Activated naive CD8-positive, alpha-beta T cell treated with anti-CD3 and anti-CD28 coated beads, Interleukin-2, amount 50 U/mL, for 16 hours (primary cell): ENCODE results near the gene IL24.
"Not testable (repeated sequence)": the region's sequence is repeated elsewhere in the genome, so short reads cannot be mapped to it uniquely, and the experiment has no call there.

Source experiments
- DNase-seq: peaks from one replicate; pipeline ENCODE4 v3.0.0-alpha.2; 2020; ENCODE audit warnings: low read depth, low spot score

IL24 gene

DNA sequence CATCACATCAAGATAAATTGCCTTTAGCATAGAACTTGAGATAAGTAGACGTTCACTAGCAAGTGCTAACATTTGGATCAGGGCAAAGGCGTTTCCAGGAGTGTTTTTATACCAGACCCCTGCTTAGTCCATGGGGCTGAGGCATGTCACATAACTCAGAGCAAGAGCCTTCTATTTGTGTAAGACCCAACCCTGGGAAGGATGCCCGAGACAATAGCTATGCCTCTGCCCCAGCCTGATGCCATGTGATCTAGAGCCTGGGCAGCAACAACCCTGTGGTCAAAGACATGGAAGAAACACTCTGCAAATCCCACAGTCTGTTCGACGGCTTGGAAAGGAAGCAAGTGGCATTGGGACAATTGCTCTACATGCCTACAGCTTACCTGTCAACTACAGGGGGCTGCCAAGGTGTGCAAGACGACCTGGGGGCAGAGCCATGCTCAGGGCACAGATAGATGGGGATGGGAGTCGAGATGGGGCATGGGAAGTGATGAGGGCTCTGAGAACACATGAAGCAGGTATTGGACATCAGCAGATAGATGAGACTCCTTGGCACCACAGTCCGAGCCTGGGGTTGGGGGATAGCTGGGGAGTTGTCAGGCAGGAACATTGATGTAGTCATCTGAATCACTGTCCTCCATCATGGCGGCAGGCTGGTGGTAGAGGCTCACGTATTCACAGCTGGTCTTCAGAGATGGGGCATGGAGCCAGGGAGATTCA, 7.3 kb downstream of the IL24 start:
- DNase-seq = no peak

DNA sequence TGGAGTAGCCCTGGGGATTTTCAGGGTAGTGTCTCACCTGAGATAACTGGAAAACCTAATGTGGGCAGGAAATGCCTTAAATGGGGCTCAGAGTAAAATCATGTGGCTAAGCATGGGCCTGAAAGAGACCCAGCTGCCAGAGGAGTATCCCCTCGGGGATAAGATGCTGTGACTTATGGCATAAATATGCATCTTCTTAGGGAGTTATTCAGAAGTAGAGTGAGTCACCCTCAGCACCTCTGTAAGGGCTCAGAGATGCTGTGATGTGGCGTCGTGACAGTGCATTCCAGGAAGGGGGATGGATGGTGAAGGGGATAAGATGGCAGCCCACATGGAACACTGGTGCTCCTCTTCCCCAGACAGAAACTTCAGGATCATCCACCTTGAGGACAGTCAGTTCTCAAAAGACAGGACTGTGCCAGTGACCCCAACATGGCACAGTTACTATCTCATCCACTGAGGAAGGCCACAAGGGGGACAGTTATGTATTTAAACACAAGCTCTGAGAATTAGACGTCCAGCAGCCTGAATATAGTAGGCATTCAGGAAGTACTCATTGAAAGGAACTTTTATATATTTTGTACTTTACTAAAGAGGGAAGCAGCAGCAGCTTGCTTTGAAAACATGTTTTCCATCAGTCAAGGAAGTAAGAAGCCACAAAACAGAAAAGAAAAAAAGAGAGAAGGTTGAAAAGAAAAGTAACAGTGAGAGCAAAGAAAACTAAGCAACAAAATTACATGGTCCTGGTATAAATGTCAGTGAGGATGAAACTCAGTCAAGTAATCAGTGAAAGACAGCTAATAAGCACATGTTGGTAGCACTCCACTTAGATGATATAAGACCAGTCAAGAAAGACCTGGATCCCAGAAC, 8.3 kb downstream of the IL24 start:
- DNase-seq = no peak

- no peak for DNase-seq
Measured at GRCh38 chr1:206907304-206907991, 10.2 kb downstream of the IL24 start.

GRCh38 chr1:206908038-206908437, 10.8 kb downstream of the IL24 start:
- DNase-seq = no peak

DNA sequence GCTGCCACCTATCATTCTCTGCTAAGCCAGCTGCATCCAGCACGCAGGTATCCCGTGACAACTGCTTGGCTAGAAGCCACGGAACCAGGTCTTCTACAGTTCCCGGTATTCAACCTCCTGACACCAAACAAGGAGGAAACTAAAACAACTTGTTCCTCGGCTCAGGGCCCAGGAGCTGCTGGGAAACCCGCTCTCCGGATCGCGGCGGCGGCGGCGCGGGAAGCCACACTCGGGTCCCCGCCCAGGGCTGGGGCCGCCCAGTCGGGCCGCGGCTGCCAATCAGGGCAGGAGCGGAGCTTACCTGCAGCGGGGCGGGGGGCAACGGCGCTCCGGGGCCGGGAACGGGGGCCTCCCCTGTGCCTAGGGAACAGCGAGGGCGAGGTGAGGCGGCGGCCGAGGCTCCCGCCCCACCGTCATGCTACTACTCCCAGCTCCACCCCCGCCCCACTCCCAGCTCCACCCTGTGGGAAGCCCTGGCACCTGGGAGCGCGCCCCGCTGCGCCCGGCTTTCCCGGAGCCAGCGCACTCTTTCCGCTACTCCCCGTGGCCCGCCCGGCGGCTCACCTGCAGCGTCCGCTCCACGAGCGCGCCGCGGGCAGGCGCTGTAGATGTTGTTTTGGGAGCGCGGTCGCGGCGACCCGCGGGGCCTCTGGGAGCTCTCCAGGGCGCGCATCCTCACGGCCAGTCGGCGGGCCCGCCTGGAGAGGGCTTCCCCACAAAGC, 12.1 kb downstream of the IL24 start:
- DNase-seq = no peak

DNA sequence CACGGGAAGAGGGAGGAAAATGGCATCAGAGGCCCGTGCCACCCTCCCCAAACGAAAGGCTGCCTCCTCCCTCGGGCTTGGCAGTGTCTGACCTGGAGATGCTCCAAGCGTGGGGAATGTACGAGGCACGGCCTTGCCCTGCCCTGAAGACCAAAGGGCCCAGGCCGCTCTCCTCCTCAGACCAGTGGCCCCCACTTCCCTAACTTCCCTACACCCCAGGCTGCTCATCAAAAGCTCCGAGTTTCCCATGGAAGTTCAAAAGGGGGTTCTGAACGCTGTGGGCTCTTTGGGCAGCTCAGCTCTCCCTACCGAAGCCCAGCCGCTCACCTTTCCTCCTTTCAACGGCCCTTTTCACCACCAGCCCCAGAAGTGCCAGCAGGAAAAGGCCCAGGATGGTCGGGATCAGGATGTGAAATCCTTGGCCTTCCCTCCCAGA, 12.7 kb downstream of the IL24 start:
- no peak for DNase-seq

- no peak for DNase-seq
Measured at GRCh38 chr1:206911064-206911663, 13.9 kb downstream of the IL24 start.

- no peak for DNase-seq
Measured at GRCh38 chr1:206912445-206913095, 15.3 kb downstream of the IL24 start.

- no peak for DNase-seq
Measured at GRCh38 chr1:206913766-206914537, 16.7 kb downstream of the IL24 start.

DNA sequence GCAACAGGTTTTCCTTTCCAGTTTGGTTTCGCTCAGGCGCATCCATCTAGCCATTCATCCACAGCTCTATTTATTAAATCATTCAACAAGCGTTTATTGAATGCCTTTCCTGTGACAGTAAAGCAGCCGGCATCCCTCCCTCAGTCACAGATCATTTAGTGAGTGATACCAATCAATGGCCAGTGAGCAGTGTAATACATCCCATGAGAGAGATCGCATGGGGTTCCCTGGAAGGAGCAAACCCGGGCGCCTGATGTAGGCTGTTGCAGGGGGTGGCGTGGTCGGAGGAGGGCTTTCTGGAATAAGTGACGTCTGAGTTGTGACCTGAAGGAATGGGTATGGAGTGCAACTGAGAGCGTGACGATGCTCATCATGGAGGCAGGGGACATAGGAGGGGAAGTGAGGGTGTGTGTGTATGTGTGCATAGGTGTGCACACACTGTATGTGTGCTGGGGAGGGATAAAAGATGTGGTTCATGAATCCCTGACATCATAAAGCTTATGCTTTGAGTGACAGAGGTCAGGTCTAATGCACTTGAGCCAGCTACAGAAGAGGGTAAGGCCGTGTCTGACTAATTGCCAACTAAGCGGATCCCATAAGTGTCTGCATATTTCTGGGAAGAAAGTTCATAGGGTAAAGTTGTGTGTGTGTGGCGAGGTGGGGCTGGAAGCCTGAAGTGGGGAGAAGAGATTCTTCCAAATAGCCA, 17.9 kb downstream of the IL24 start:
- no peak for DNase-seq

GRCh38 chr1:206916000-206916709, 18.9 kb downstream of the IL24 start:
- no peak for DNase-seq

GRCh38 chr1:206918076-206918475, 20.8 kb downstream of the IL24 start:
- no peak for DNase-seq

GRCh38 chr1:206921772-206922265, 24.6 kb downstream of the IL24 start, which contains the start of gene FCMR:
TSS of gene FCMR (minus strand) at chr1:206921941. CDS start at chr1:206921854, 87 bp downstream.
- DNase-seq = no peak

DNA sequence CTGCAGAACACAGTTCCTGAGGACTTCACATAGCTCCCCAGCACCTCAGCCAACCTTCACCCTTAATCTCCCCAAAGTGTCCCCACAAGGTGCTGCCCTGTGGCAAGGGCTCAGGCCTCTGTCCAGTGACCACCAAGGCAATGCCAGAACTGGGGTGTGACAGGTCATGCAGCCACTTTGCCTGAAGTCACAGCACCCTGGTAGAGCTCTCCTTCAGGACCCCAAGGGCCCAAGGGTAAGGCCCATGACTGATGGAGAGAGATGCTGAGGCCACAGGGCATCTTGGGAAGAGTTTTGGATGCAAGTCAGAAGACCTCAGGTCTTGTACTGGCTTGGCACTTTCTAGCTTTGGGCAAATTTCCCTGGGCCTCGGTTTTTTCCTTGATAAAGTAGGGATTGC, 25.3 kb downstream of the IL24 start:
- no peak for DNase-seq

DNA sequence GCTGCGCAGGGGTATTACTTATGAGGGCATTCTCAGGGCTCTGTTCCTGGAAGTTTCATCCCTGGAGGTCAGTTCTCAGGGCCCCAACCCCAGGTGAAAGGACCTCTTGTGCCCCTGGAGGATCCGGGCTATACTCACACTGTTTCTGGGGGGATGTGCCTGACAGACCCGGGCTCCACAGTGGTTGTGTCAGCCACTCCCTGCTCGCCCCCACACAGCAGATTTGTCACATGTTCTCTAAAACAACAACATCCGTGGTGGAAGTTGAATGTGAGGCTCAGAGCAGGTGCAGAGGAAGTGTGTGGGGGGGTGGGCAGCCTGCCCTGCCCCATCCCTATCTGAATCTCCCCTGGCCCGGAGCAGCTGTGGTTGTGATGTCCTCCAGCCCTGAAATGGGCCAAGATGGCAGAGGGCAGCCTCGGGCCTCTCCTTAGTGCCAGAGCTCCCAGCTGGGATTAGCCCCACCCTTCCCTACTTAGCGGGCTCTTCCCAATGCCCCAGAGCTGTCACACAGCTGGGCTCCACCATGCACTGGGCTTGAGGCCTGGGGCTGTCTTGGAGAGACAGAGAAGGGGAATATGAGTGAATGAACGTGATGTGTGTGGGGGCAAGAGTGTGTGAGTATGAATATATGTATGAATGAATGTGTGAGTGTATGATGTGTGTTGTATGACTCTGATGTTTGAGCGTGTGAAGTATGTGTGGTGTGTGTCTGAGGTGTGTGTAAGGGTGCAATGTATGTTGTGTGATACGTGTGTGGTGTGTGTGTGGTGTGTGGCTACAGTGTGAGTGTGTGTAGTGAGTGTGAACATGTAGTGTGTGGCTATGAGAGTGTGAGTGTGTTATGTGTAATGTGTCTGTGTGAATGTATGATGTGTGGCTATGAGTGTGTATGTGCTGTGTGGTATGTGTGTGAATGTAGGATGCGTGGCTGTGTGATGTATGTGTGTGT, 26.0 kb downstream of the IL24 start:
- DNase-seq = peak; percentile 48

- not testable (repeated sequence) for DNase-seq
Measured at GRCh38 chr1:206923961-206924557, 26.8 kb downstream of the IL24 start.

- no peak for DNase-seq
Measured at GRCh38 chr1:206924592-206925105, 27.4 kb downstream of the IL24 start.
